ENCODE data around the gene FBXW11.

FBXW11 gene

GRCh38 chr5:171865471-171865870, 141.0 kb downstream of the FBXW11 start:
- DNase-seq (ENCODE audit: low read depth), result no peak

GRCh38 chr5:171863935-171864334, 142.5 kb downstream of the FBXW11 start:
- no peak for DNase-seq (ENCODE audit: low read depth)

GRCh38 chr5:171862624-171863023, 143.8 kb downstream of the FBXW11 start:
- no peak for DNase-seq (ENCODE audit: low read depth)

- DNase-seq (ENCODE audit: low read depth), result no peak
Measured at GRCh38 chr5:171861381-171861780, 145.1 kb downstream of the FBXW11 start.

GRCh38 chr5:171858303-171858702, 148.1 kb downstream of the FBXW11 start:
- peak; percentile 3 for DNase-seq (ENCODE audit: low read depth)

GRCh38 chr5:171857489-171857876, 149.0 kb downstream of the FBXW11 start:
- no peak for DNase-seq (ENCODE audit: low read depth)

GRCh38 chr5:171855798-171856763, 150.4 kb downstream of the FBXW11 start:
- no peak for DNase-seq (ENCODE audit: low read depth)

GRCh38 chr5:171855265-171855664, 151.2 kb downstream of the FBXW11 start:
- no peak for DNase-seq (ENCODE audit: low read depth)

- no peak for DNase-seq (ENCODE audit: low read depth)
Measured at GRCh38 chr5:171852255-171852681, 154.2 kb downstream of the FBXW11 start.

- DNase-seq (ENCODE audit: low read depth), result no peak
Measured at GRCh38 chr5:171851251-171851650, 155.2 kb downstream of the FBXW11 start.

GRCh38 chr5:171850324-171850947, 156.0 kb downstream of the FBXW11 start:
- DNase-seq (ENCODE audit: low read depth), result no peak

GRCh38 chr5:171849585-171850323, 156.7 kb downstream of the FBXW11 start:
- DNase-seq (ENCODE audit: low read depth), result no peak

GRCh38 chr5:171848911-171849520, 157.4 kb downstream of the FBXW11 start:
- DNase-seq (ENCODE audit: low read depth), result no peak

- no peak for DNase-seq (ENCODE audit: low read depth)
Measured at GRCh38 chr5:171848486-171848885, 158.0 kb downstream of the FBXW11 start.

GRCh38 chr5:171848006-171848405, 158.4 kb downstream of the FBXW11 start:
- no peak for DNase-seq (ENCODE audit: low read depth)

GRCh38 chr5:171847026-171847425, 159.4 kb downstream of the FBXW11 start:
- DNase-seq (ENCODE audit: low read depth), result no peak

- no peak for DNase-seq (ENCODE audit: low read depth)
Measured at GRCh38 chr5:171846323-171846722, 160.1 kb downstream of the FBXW11 start.

- no peak for DNase-seq (ENCODE audit: low read depth)
Measured at GRCh38 chr5:171845857-171846256, 160.6 kb downstream of the FBXW11 start.

- no peak for DNase-seq (ENCODE audit: low read depth)
Measured at GRCh38 chr5:171845040-171845630, 161.3 kb downstream of the FBXW11 start.

GRCh38 chr5:171842777-171843328, 163.6 kb downstream of the FBXW11 start:
- no peak for DNase-seq (ENCODE audit: low read depth)

- DNase-seq (ENCODE audit: low read depth), result no peak
Measured at GRCh38 chr5:171841984-171842776, 164.3 kb downstream of the FBXW11 start.

Data from stimulated activated CD4-positive, alpha-beta T cell treated with anti-CD3 and anti-CD28 coated beads, Interleukin-2, amount 100 ng/mL, for 4 hours (primary cell).